ENCODE results near the gene POLD4. TPM values are rescaled to one million over a fixed set of nuclear protein-coding genes. Genes with fewer than 3 reads are reported as not detected.

The POLD4 gene
- total RNA-seq, 1 donor from 2014 or later: 39.9 TPM

DNA sequence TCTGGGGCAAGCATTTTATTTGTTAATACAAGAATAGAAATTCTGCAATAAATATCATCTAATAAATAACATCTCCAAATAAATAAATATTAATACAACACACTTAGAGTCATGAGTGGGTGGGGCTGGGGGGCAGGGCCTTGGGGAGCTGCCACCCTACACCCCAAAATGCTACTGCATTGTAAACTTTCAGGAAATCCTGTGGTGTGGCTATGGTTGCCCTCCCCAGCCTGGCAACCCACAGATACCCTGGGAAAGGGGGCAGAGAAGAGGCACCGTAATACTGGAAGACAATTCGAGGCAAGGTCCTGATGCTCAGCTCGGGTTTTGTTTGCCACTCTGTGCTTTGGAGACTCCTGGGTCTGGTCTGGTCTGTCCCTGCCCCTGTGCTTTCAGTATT is 10.8 kb upstream of the POLD4 start:
- ATAC-seq (ENCODE audit: poor library complexity) (no peak), DNase-seq (peak; percentile 22)
- intact Hi-C loops (cut with DNase I): no loop called here

GRCh38 chr11:67357831-67358670 is 4.7 kb upstream of the POLD4 start:
- intact Hi-C loops (cut with DNase I): loop anchor here (2.0 kb wide), 1 partner anchor 25 kb away; no protein-coding TSS in a partner anchor
- ATAC-seq (ENCODE audit: poor library complexity) (no peak), DNase-seq (no peak)

DNA sequence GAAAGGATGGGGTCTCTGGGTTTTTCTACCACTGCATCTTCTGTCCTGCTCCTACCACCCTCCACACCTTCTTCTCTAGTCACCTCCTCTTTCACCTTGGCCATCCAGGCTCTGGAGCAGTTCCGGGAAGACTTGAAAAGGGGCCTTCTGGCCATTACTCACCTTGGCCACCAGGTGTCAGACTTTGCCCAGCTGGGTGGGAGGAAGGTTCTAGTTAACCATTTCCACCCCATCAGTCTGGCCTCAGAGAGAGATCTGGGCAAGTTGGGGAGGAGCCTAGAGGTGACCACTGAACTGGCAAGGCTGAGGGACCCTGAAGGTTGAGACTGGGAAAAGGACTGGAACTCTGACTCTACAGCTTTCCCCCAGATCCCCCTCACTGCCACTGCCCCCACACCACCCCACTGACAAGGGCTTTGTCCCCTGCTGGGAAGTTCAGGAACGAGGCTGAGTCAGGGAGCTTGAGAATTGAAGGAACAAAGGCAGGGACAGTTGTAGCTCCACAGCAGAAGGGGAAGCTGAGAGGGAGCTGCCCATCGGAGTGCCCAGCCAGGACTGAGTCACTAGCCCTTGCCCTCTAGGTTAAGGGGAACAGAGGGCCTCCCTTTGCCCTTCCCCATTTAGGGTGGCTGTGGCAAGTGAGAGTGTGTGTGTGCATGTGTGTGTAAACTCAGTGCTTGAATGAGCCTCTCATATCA is 3.7 kb upstream of the POLD4 start:
- peak; percentile 67 for DNase-seq
- intact Hi-C loops (cut with DNase I): loop anchor here (2.0 kb wide), 1 partner anchor 26 kb away; no protein-coding TSS in a partner anchor
- ATAC-seq (ENCODE audit: poor library complexity): peak; percentile 13

DNA sequence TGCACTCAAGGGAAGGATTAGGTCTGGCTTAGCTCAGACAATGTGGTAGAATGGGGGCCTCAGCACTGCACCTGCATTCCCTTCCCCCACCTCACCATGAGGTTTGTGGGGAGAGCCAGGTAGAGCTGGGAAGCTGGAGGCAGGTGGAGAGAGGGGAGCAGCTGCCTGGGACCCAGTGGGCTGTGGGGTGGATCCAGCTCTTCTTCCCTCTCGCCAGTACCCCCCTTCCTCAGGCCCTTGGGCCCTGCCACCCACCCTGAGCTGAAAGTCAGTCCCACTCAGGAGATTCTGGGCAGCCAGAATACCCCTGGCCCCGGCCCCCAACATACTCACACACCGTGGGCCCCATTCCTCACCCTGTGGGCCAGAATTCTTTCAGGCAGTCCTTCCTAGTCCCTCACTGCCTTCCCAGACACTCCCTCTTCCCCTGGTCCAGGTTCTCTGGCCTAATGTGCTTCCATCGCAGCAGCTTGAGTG is 3.1 kb upstream of the POLD4 start:
- intact Hi-C loops (cut with DNase I): loop anchor here (2.0 kb wide), 1 partner anchor 26 kb away; no protein-coding TSS in a partner anchor
- DNase-seq (no peak), ATAC-seq (ENCODE audit: poor library complexity) (no peak)

GRCh38 chr11:67355794-67356386 is 2.5 kb upstream of the POLD4 start:
- ATAC-seq (ENCODE audit: poor library complexity) (no peak), DNase-seq (no peak)
- intact Hi-C loops (cut with DNase I): loop anchor here (2.0 kb wide), 1 partner anchor 27 kb away; no protein-coding TSS in a partner anchor

GRCh38 chr11:67355023-67355793 is 1.9 kb upstream of the POLD4 start:
- DNase-seq (no peak), ATAC-seq (ENCODE audit: poor library complexity) (no peak)
- intact Hi-C loops (cut with DNase I): no loop called here

- ATAC-seq (ENCODE audit: poor library complexity): peak; percentile 4
- peak; percentile 71 for DNase-seq
- intact Hi-C loops (cut with DNase I): no loop called here
These were observed 1.0 kb upstream of the POLD4 start for GRCh38 chr11:67354075-67355022.

DNA sequence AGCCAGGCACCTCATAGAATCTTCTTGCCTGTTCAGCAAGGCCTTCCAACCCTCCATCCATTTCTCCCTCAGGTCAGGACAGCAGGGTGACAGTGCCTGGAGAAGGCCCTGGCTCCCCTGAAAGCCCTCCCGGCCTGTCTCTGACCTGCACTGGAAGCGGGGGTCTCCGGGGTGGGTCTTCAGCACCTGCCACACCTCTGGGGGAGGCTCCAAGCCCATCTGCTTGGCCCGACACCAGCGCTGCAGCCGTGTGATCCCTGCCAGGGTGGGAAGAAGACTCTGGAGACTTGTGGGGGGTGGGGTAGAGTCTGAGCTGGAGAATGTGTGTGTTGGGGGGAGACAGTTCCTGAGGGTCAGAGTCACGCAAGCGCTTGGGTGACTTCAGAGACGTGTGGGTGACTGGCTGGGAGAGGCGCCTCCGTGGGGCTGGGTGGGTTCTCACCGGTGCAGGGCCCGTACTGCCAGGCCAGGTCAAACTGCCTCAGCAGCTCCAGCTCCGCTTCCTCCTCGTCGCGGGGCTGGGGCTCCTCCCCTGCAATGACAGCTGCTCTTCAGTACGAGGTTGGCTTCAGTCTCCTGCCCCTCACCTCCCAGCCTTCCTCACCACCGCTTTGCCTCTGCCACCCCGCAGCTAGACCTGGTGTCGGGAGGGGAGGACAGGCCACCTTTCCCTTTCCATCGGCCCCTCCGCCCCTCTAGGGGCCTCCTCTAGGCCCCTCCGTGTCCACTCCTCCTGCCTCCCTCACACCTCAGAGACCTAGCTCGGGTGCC is 615 bp downstream of the POLD4 start:
- intact Hi-C loops (cut with DNase I): no loop called here
- ATAC-seq (ENCODE audit: poor library complexity): peak; percentile 13
- DNase-seq: peak; percentile 73

GRCh38 chr11:67351275-67352005 is 1.9 kb downstream of the POLD4 start:
- intact Hi-C loops (cut with DNase I): no loop called here
- ATAC-seq (ENCODE audit: poor library complexity): no peak
- DNase-seq: peak; percentile 68

- intact Hi-C loops (cut with DNase I): loop anchor here (5.0 kb wide), 1 partner anchor 32 kb away; no protein-coding TSS in a partner anchor
- no peak for ATAC-seq (ENCODE audit: poor library complexity)
- DNase-seq: no peak
These were observed 3.3 kb downstream of the POLD4 start for GRCh38 chr11:67349928-67350465.

- intact Hi-C loops (cut with DNase I): loop anchor here (5.0 kb wide), 1 partner anchor 33 kb away; no protein-coding TSS in a partner anchor
- DNase-seq (no peak), ATAC-seq (ENCODE audit: poor library complexity) (no peak)
These were observed 3.9 kb downstream of the POLD4 start for GRCh38 chr11:67349457-67349856.

DNA sequence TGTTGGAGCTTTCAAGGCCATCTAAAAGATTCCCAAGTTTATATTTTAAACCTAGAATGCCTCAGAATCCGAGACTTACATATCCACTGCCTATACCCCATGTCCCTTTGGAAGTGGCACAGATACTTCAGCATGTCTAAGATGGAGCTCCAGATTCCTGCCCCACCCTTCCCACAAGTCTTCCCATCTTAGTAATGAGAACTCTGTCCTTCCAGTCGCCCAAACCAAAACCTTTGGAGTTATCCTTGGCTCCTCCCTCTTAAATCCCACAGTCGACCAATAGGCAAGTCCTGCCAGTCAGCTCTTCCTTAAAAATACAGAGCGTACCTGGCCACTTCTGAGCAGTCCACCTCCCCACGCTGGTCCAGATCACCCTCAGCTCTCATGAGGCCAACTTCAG is 4.3 kb downstream of the POLD4 start:
- intact Hi-C loops (cut with DNase I): loop anchor here (5.0 kb wide), 1 partner anchor 33 kb away; no protein-coding TSS in a partner anchor
- DNase-seq: no peak
- no peak for ATAC-seq (ENCODE audit: poor library complexity)

GRCh38 chr11:67347964-67348749 is 5.2 kb downstream of the POLD4 start:
- intact Hi-C loops (cut with DNase I): loop anchor here (5.0 kb wide), 1 partner anchor 34 kb away; no protein-coding TSS in a partner anchor
- no peak for ATAC-seq (ENCODE audit: poor library complexity)
- no peak for DNase-seq

DNA sequence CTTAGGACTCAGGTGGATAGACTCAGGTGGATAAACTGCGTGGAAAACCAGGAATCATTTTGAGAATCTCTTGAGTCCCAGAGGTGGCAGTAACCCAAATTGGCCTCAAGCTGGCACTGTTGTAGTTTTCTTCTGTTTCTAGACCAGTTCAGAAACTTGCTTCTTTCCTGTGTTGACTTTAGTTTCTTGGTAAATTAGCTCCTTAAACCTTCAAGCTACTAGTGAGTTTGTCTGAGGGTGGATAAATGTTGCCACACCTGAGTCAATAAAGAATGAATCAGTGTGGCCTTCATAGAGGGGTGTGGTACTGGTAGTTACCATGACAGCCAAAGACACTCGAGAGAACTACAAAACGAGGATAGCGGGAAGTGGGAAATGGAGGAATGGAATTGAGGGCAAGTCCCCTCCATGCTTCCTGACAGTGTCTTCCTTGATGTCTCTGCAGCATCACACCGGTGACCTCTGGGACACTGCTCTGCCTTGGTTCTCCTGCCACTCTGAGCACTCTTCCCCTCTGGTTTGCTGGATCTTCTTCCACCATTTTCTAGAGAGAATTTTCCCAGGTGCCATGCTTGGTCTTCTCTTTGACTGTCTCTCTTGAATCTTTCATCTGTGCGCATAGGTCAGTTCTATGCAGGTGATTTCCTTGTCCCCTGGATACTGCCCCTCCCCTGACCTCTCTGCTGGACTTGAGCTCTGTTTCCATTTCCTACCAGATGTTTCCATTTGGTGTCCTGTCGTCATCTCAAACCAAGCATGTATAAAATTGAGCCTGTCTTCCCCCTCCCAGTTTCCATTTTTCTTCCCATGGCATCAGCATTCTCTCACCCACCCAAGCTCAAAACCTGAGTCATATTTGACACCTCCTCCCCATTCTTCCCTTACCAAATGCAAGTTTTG is 7.2 kb downstream of the POLD4 start:
- intact Hi-C loops (cut with DNase I): loop anchor here (5.0 kb wide), 1 partner anchor 36 kb away; no protein-coding TSS in a partner anchor
- DNase-seq: no peak
- ATAC-seq (ENCODE audit: poor library complexity): peak; percentile 7
